Caco-2 (cell line): ENCODE results near the gene ABAT. TPM values are rescaled to one million over a fixed set of nuclear protein-coding genes. Genes with fewer than 3 reads are reported as not detected.

ENCODE experiments used
- BruUV-seq: library from RNA; stranded (reverse); fragments of 400-500 nt; replicated peaks from 2 replicates; lab custom pipeline; 2021; lab: Mats Ljungman, UMichigan
- CTCF ChIA-PET: fragments of 300-600 bp; sonication (Branson Sonifier 250); formaldehyde crosslinking; loops from one replicate; lab custom pipeline; 2022; ENCODE audit warnings: antibody characterized with exemption; lab: Charles Lee
- POLR2A ChIA-PET: fragments of 300-600 bp; sonication (Branson Sonifier 250); formaldehyde crosslinking; loops from one replicate; lab custom pipeline; 2022; ENCODE audit warnings: antibody characterized with exemption; lab: Charles Lee
- DNase-seq, 2 experiments: peaks; one replicate each; pipeline versions ENCODE4 v3.0.0 to v3.0.0-alpha.2; 2020 to 2022
- H3K27me3 ChIP-seq: replicated peaks from 2 replicates; pipeline ENCODE4 v1.6.0; 2011; ENCODE audit warnings: low read length; ENCODE audit not compliant: control insufficient read depth, insufficient read depth
- H3K36me3 ChIP-seq: 2 replicates; pipeline ENCODE4 v1.5.1; 2011; ENCODE audit warnings: low read length; ENCODE audit not compliant: control insufficient read depth, insufficient read depth
- H3K4me1 ChIP-seq: fragments of 250-450 bp; sonication (Bioruptor Pico); 2 replicates; pipeline ENCODE4 v1.5.1; 2020; ENCODE audit warnings: mild to moderate bottlenecking
- H3K4me3 ChIP-seq: 2 replicates; pipeline ENCODE4 v1.5.1; 2011; ENCODE audit warnings: low read depth, mild to moderate bottlenecking, control low read depth, low read length
- H3K9me3 ChIP-seq: fragments of 250-450 bp; sonication (Bioruptor Pico); 2 replicates; pipeline ENCODE4 v1.5.1; 2020; ENCODE audit warnings: mild to moderate bottlenecking, moderate library complexity
- H3K27ac Mint-ChIP-seq: one replicate; pipeline ENCODE4 v1.8.0; 2022; ENCODE audit warnings: mixed read lengths; ENCODE audit not compliant: unreplicated experiment
- H3K27me3 Mint-ChIP-seq: one replicate; pipeline ENCODE4 v1.8.0; 2022; ENCODE audit warnings: mixed read lengths; ENCODE audit not compliant: insufficient read depth, unreplicated experiment
- H3K36me3 Mint-ChIP-seq: one replicate; pipeline ENCODE4 v1.8.0; 2022; ENCODE audit warnings: mild to moderate bottlenecking, mixed read lengths; ENCODE audit not compliant: insufficient read depth, unreplicated experiment
- H3K4me1 Mint-ChIP-seq: one replicate; pipeline ENCODE4 v1.8.0; 2022; ENCODE audit warnings: low read depth, mixed read lengths; ENCODE audit not compliant: unreplicated experiment
- H3K4me3 Mint-ChIP-seq: one replicate; pipeline ENCODE4 v1.8.0; 2022; ENCODE audit warnings: mild to moderate bottlenecking, moderate library complexity, mixed read lengths; ENCODE audit not compliant: unreplicated experiment
- H3K9me3 Mint-ChIP-seq: one replicate; pipeline ENCODE4 v1.8.0; 2022; ENCODE audit warnings: mixed read lengths; ENCODE audit not compliant: unreplicated experiment
- intact Hi-C: fragments of 100-400 bp; cut with micrococcal nuclease; formaldehyde crosslinking; loops from one replicate; pipeline ENCODE4 v1.10.0; 2022; ENCODE audit not compliant: unreplicated experiment
- total RNA-seq: library from RNA; stranded (reverse); gene quantifications from 2 replicates; pipeline ENCODE4 v1.2.3, GENCODE V29; 2022
- TF ChIP-seq, protein P1 (sequence below), 2 experiments: fragments of 200-600 bp in 1 of 2; IDR thresholded peaks; 1 replicate in 1 of 2; 2 replicates in 1 of 2; pipeline versions ENCODE4 v1.5.1 to v1.8.0; 2011 to 2022; ENCODE audit warnings: antibody characterized with exemption in 1 of 2, control low read depth in 1 of 2, inconsistent platforms in 1 of 2, low read depth in 1 of 2, low read length in 1 of 2, mild to moderate bottlenecking in 1 of 2, moderate library complexity in 1 of 2; ENCODE audit not compliant: insufficient read depth in 1 of 2, severe bottlenecking in 1 of 2, unreplicated experiment in 1 of 2

The ABAT gene
- total RNA-seq, 1 experiment from 2014 or later, result 34.9 TPM

- intact Hi-C loops, result no loop called here
- Histone ChIP-seq H3K4me1 (no peaks in the 10 kb centered on the region), H3K4me3 (no peak overlapping the region), H3K9me3 (peaks cover 14% of the 10 kb centered on the region), H3K36me3 (no peaks in the 10 kb centered on the region), H3K27me3 (no peaks in the 10 kb centered on the region)
- ChIA-PET POLR2A (no interaction called here), CTCF (no interaction called here)
- H3K4me3 Mint-ChIP-seq, result no peak overlapping the region
- H3K4me1 Mint-ChIP-seq, result peaks cover 2% of the 10 kb centered on the region
- TF ChIP-seq, protein P1, sequence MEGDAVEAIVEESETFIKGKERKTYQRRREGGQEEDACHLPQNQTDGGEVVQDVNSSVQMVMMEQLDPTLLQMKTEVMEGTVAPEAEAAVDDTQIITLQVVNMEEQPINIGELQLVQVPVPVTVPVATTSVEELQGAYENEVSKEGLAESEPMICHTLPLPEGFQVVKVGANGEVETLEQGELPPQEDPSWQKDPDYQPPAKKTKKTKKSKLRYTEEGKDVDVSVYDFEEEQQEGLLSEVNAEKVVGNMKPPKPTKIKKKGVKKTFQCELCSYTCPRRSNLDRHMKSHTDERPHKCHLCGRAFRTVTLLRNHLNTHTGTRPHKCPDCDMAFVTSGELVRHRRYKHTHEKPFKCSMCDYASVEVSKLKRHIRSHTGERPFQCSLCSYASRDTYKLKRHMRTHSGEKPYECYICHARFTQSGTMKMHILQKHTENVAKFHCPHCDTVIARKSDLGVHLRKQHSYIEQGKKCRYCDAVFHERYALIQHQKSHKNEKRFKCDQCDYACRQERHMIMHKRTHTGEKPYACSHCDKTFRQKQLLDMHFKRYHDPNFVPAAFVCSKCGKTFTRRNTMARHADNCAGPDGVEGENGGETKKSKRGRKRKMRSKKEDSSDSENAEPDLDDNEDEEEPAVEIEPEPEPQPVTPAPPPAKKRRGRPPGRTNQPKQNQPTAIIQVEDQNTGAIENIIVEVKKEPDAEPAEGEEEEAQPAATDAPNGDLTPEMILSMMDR (IDR thresholded peaks at IDR 0.05; ENCODE audit: insufficient read depth in 1 of 2, low read depth in 1 of 2, low read length in 1 of 2, severe bottlenecking in 1 of 2, unreplicated experiment in 1 of 2), result no peak
- peaks cover 24% of the 10 kb centered on the region for H3K36me3 Mint-ChIP-seq
- no peak for DNase-seq
- no peaks in the 10 kb centered on the region for H3K27me3 Mint-ChIP-seq
- no peak overlapping the region for H3K27ac Mint-ChIP-seq
- BruUV-seq, result no TSS peak
- peaks cover 21% of the 10 kb centered on the region for H3K9me3 Mint-ChIP-seq
These were observed 17.3 kb downstream of the ABAT start for GRCh38 chr16:8691728-8692127.

DNA sequence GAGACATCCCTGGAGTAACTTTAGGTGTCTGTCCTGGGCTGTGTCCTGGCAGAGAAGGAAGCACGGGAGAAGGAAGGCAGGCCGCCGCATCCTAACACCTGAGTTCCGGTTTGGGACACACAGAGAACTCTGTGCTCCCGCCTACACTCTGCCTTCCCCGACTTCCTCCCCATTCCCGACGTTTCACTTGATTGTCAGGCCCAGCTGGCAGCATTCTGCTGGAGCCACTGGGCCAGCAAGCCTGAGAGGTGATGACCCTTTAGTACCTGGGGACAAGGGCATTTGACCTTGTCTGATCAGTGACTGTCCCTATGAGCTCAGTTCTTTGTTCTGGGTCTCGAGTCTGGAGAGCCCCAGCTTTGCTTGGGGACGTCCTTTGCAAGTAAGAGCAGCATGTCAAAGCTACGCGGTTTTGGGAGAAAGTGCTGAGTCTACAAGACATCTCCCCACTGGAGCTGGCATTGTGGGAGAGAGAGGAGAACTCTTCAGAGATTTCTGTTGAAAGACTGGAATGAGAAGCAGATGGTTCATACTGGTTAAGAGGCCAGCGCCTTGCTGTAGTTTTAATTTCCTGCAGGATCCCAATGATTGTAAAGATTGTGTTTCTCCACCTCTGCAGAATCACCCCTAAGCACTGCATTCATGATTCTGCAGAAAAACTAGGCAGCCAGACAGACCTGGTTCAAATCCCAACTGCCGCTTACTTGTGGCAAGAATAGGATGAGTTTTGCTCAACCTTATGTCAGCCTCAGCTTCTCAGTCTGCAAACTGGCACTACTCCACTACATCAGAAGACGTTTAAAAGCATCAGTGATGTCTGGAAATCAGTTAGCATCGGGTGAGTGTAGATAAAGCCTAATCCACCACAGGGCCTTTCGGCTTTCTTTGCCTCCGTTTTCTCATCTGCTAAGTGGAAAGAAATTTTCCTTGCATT, 20.6 kb downstream of the ABAT start:
- peaks cover 8% of the 10 kb centered on the region for H3K4me1 Mint-ChIP-seq
- TF ChIP-seq, protein P1 (IDR thresholded peaks at IDR 0.05; ENCODE audit: insufficient read depth in 1 of 2, low read depth in 1 of 2, low read length in 1 of 2, severe bottlenecking in 1 of 2, unreplicated experiment in 1 of 2), result no peak
- BruUV-seq, result no TSS peak
- Histone ChIP-seq H3K9me3 (peaks cover 3% of the 10 kb centered on the region; the same call in 1 of the 2 replicates), H3K4me3 (no peak overlapping the region), H3K4me1 (no peaks in the 10 kb centered on the region), H3K27me3 (no peaks in the 10 kb centered on the region), H3K36me3 (no peaks in the 10 kb centered on the region)
- no peaks in the 10 kb centered on the region for H3K27me3 Mint-ChIP-seq
- DNase-seq, result no peak
- ChIA-PET POLR2A (no interaction called here), CTCF (no interaction called here)
- no peak overlapping the region for H3K4me3 Mint-ChIP-seq
- peaks cover 7% of the 10 kb centered on the region for H3K9me3 Mint-ChIP-seq
- intact Hi-C loops, result no loop called here
- H3K36me3 Mint-ChIP-seq, result peaks cover 16% of the 10 kb centered on the region
- H3K27ac Mint-ChIP-seq, result no peak overlapping the region

GRCh38 chr16:8696880-8697279, 22.5 kb downstream of the ABAT start:
- no peak overlapping the region for H3K4me3 Mint-ChIP-seq
- Histone ChIP-seq H3K9me3 (no peaks in the 10 kb centered on the region), H3K36me3 (no peaks in the 10 kb centered on the region), H3K4me3 (no peak overlapping the region), H3K4me1 (no peaks in the 10 kb centered on the region), H3K27me3 (no peaks in the 10 kb centered on the region)
- ChIA-PET POLR2A (no interaction called here), CTCF (no interaction called here)
- H3K9me3 Mint-ChIP-seq, result no peaks in the 10 kb centered on the region
- no TSS peak for BruUV-seq
- H3K27ac Mint-ChIP-seq, result peak overlapping the region; percentile 69
- H3K36me3 Mint-ChIP-seq, result peaks cover 10% of the 10 kb centered on the region
- TF ChIP-seq, protein P1 (IDR thresholded peaks at IDR 0.05; ENCODE audit: insufficient read depth in 1 of 2, low read depth in 1 of 2, low read length in 1 of 2, severe bottlenecking in 1 of 2, unreplicated experiment in 1 of 2), result no peak
- no peaks in the 10 kb centered on the region for H3K27me3 Mint-ChIP-seq
- H3K4me1 Mint-ChIP-seq, result peaks cover 8% of the 10 kb centered on the region
- DNase-seq, result no peak
- intact Hi-C loops, result no loop called here
